Measurements from ENCODE around the gene TRIM7.
"Not testable (repeated sequence)": the region's sequence is repeated elsewhere in the genome, so short reads cannot be mapped to it uniquely, and the experiment has no call there.

TRIM7 gene

DNA sequence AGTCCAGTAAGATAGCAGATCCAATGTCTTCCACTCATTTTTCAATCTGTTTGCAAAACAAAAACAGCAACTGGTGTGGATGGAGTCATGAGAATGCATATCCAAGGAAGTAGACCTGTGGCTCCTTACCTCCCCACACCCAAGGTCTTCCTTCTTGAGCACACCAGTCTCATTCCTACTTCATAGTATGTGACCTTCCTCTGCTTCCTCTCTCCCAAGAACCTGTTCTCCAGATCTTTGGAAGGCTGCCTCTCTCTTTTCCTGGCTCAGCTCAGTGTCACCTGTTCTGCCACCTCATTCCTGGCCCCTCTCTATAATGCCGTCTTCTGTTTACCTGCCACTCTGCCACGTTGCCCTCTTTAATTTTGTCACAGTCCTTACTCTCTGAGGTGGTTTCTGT is 7.9 kb upstream of the TRIM7 start:
- no peak for DNase-seq (ENCODE audit: low spot score)

GRCh38 chr5:181212080-181212479 is 7.1 kb upstream of the TRIM7 start:
- no peak for DNase-seq (ENCODE audit: low spot score)

DNA sequence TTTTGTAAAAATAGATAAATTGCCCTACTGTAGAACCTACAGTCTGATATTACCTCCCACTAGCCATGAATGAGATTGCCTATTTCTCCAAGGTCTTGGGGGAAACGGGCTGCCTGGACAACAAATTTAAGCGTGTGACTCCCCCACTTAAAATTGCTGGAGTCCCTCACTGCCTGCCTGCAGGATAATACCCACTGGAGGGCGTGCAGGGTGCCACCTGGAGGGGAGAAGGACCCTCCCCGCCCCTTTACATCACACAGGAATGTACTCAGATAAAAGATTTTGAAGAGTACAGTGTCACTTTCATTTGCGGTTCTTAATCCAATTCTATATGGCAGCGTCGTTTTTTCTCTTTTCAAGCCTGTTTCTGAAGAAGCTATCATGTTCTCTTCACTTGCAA is 6.2 kb upstream of the TRIM7 start:
- DNase-seq (ENCODE audit: low spot score): no peak

DNA sequence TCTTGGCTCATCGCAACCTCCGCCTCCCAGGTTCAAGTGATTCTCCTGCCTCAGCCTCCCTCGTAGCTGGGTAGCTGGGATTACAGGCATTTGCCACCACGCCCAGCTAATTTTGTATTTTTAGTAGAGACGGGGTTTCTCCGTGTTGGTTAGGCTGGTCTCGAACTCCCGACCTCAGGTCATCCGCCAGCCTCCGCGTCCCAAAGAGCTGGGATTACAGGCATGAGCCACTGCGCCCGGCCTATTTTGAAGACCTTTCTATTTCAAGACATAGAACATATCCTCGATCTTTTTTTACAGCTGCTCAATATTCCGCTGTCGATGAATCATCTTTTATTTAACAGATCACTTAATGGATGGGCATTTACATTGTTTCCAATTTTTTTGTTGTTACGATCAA is 5.7 kb upstream of the TRIM7 start:
- not testable (repeated sequence) for DNase-seq (ENCODE audit: low spot score)

DNA sequence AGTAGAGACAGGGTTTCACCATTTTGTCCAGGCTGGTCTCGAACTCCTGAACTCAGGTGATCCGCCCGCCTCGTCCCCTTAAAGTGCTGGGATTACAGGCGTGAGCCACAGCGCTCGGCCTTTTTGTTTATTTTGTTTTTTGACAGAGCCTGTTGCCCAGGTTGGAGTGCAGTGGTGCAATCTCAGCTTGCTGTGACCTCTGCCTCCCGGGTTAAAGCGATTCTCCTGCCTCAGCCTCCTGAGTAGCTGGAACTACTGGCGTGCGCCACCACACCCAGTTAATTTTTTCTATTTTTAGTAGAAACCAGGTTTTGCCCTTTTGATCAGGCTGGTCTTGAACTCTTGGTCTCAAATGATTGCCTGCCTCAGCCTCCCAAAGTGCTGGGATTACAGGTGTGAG is 5.2 kb upstream of the TRIM7 start:
- DNase-seq (ENCODE audit: low spot score): not testable (repeated sequence)

GRCh38 chr5:181209006-181209405 is 4.0 kb upstream of the TRIM7 start:
- DNase-seq (ENCODE audit: low spot score): not testable (repeated sequence)

DNA sequence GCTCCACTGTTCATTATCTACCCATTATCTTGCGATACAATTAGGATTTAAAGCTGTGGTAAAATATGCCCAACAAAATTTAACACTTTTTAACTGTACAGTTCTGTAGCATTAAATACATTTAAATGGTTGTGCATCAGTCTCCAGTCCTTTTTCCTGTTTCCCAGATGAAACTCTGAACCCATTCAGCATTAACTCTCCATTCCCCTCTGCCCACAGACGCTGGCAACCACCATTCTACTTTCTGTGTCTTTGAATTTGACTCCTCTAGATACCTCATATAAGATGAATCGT is 2.9 kb upstream of the TRIM7 start:
- DNase-seq (ENCODE audit: low spot score): no peak

DNA sequence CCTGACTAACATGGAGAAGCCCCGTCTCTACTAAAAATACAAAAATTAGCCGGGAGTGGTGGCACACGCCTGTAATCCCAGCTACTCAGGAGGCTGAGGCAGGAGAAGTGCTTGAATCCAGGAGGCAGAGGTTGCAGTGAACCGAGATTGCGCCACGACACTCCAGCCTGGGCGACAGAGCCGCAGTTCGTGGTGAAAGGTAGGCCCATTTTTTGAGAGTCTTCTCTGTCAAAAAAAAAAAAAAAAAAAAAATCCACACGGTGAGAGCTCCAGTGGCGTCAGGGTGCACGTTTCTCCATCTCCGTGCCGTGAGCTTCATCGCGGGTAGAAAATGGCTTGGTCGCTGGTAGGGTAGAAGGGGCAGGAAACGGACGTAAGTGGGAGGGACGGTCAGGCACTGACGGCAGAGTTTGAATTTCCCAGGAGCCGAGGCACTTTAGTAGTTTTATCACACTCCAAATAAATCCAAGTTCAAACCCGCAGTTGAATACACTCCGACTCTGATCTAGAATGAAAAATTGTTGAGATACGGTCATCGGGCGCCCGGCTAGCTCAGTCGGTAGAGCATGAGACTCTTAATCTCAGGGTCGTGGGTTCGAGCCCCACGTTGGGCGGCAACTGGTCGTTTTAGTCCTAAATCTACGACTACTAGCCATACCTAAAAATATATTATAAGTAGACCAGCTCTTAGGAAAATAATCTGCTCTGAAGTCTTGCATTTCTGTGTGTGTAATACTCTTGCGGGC is 2.4 kb upstream of the TRIM7 start:
- DNase-seq (ENCODE audit: low spot score): peak; percentile 88

DNA sequence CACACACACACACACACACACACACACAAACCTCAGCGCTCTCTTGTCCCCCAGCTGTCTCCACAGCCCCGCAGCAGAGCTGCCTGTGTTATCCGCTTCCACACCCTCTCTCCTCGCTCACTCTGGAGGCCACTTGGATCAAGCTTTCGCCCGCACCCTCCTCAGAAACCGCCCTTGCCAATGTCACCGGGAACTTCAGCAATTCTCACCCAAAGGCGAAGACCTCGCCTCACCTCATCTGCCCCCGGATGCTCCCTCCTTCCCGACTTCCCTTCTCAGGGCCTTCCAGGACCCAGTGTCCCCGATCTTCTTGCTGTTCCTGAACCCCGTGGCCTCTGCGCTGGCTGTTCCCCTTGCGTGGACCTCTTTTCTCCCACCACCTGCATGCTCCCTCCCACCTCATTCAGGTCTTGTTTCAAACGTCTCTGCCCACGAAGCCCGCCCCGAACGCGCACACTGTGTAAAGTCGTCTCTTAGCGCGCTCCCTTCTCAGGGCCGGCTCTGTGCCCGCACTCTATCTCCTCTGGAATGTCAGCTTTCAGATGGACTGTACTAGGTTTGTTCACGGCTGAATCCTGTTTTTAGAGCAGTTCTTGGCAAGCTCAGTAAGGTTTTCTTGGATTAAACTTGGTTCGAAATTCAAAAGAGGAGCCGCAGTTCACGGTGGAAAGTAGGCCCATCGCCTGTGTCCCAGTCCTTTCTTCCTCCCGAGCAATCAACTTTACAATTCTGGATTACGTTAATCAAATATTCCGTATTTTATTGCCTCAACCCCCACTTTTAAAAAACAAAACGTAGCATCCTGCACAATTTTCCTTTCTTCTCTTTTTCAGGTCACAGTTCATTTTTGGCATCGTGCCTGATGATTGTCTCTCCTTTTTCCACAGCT is 1.0 kb upstream of the TRIM7 start:
- peak; percentile 30 for DNase-seq (ENCODE audit: low spot score)

GRCh38 chr5:181204113-181204825 is 727 bp downstream of the TRIM7 start:
- DNase-seq (ENCODE audit: low spot score): no peak

- DNase-seq (ENCODE audit: low spot score): no peak
These were observed 1.3 kb downstream of the TRIM7 start for GRCh38 chr5:181203777-181204112.

- DNase-seq (ENCODE audit: low spot score): no peak
These were observed 1.8 kb downstream of the TRIM7 start for GRCh38 chr5:181203093-181203711.

- no peak for DNase-seq (ENCODE audit: low spot score)
These were observed 4.2 kb downstream of the TRIM7 start for GRCh38 chr5:181200816-181201215.

DNA sequence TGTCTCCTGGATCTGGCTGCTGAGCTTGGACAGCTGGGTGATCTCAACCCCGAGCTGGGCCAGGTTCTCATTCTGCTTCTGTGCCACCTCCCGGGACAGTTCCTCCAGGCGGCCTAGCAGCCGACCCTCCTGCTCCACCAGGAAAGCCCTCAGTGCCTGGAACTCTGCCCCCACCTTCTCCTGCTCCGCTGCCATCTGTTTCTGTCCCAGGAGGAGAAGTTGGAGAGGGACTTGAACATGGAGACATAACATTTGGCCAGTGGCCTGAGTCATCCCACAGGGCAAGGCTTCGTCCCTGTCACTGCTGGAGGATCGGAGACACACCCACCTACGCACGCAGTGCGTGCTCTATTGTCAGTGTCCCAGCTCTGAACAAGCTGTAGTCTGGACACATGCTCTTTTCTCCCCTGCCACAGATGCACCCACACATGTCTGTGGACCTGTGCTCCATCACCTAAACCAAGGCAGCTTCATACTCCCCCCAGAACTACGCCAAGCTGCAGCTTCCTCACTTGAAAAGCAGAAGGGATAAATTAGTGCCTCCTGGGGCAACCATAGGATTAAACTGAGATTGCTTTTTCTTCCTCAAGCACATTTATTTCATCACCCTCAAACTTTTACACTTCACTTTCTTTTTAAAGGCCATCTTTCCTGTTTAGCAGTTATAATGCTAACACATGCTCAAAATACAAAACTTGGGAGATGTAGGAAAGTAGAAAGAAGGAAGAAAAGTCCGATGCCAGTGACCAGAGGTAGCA is 4.9 kb downstream of the TRIM7 start:
- no peak for DNase-seq (ENCODE audit: low spot score)

GRCh38 chr5:181198905-181199519 is 6.0 kb downstream of the TRIM7 start:
- DNase-seq (ENCODE audit: low spot score): no peak

- no peak for DNase-seq (ENCODE audit: low spot score)
These were observed 6.8 kb downstream of the TRIM7 start for GRCh38 chr5:181198106-181198685.

DNA sequence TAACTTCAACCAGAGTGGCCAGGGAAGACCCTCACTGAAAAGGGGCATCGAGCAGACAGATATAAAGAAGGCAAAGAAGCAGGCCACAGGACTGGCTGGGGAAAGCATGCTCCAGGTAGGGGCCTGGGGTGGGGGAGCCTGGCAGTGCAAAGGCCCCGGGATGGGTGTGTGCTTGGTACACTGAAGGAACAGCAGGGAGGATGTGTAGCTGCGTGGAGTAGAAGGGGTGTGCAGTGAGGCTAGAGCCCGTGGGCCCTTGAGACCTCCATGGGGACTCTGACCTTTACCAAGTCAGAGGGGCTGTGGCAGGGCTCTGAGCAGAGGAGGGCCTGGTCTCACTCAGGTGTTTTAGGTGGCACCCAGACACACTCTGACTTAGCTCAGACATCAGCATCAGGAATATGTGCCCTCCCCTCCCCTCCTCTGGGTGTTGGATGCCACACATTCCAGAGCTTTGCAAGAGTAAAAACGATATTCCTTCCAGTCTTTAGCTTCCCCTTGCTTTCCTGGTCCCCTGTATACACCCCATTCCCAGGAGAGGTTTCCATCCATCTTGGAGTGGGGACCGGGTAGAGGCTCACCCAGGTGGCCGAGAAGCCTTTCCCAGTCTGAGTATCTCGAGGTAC is 7.6 kb downstream of the TRIM7 start:
- DNase-seq (ENCODE audit: low spot score): no peak

- DNase-seq (ENCODE audit: low spot score): no peak
These were observed 9.7 kb downstream of the TRIM7 start for GRCh38 chr5:181195249-181195761.

DNA sequence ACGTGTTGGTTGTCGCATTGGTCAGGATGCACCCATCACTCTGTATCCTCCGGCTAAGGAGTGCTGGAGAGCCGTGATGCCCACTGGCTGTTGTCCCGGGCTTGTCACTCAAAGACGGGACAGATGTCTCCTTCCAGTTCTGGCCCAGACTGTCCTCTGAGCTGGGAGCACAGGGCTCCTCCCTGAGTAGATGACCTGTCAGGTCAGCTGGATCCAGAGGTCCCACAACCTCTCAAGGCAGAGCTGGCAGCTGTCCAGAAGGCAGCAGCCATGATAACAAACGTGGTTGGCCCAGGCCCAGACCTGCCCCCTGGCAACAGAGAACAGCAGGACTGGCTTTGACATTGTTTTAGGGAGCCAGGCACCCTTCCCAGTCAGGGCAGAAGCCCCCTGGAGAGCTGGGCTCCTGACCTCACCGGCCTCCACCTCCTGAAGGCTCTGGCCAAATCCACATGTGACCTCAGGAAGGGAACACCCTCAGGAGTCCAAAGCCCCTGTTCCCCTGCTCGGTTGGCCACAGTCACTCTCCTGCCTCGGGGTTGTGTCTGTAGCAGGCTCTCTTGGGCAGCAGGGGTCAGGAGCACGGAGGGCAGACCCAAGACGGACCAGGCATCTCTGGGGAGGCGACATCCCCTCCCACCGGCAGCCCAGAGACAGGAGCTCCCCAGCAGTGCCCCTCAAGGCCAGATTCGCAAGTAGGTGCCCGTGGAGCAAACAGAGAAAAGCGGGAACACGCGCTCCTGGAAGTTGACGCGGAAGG is 10.3 kb downstream of the TRIM7 start:
- no peak for DNase-seq (ENCODE audit: low spot score)

All from SK-N-DZ (cell line).